DLD1 (cell line): ENCODE results near the gene EHD1.
"Not testable (repeated sequence)": the region's sequence is repeated elsewhere in the genome, so short reads cannot be mapped to it uniquely, and the experiment has no call there.

Experiments
- in situ Hi-C: cut with HindIII; loops from 2 replicates; pipeline ENCODE4 v1.10.0; 2017; ENCODE audit warnings: low sequenced_read_pairs

Gene EHD1

GRCh38 chr11:64833198-64833502 lies 45.3 kb downstream of the EHD1 start:
- in situ Hi-C loops, result no loop called here

GRCh38 chr11:64832467-64833197 lies 45.8 kb downstream of the EHD1 start:
- in situ Hi-C loops, result no loop called here

DNA sequence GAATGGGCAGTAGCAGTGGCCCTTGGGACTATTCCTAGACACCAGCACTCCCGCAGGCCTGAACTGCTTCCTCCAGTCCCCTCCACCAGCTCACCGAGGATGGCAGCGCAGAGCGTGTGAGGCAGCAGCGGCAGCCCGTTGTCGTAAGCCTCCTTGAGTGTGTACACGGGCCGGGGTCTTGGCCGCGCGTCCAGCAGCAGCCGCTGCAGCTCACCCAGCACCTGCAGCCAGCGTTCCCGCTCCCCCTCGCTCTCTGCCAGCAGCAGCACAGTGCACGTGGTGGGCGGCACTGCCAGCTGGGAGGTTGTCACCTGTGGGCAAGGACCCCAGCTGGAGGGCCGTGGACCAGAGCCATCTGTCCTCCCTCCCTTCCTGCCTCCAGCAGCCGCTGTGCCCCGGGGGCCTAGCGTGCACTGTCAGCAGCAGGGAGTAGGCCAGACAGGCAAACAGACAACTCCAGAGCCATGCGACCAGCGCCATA lies 47.0 kb downstream of the EHD1 start:
- in situ Hi-C loops, result no loop called here

DNA sequence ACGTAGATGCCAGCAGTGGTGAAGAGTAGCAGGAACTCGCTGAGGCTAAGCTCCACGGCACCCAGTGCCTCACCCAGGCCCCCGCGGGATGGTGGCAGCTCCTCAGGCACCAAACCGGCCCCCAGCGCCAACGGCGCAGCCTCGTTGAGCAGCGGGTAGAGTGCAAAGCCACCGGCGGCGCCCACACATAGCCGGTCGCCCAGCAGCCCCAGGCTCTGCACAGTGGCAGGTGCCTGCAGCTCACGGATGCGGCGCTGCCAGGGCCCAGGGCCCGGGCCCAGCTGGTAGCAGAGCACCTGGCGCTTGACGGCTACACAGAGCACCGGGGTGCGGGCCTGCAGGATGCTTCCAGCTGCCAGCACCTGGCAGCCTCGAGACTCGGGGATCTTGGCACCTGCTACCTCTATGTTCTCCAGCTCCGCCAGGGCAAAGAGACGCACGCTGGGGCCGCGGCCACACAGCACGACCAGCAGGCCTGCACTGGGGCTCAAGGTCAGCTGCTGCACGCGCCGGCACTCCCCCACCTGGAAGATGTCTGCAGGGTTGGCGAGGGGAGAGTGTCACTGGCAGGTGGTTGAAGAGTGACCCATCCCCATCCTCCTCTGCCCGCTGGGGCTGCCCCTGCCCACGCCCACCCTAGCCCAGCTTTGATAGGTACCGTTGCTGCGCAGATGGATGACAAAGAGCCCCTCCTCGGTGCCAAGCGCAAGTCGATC lies 48.7 kb downstream of the EHD1 start:
- in situ Hi-C loops, result no loop called here

DNA sequence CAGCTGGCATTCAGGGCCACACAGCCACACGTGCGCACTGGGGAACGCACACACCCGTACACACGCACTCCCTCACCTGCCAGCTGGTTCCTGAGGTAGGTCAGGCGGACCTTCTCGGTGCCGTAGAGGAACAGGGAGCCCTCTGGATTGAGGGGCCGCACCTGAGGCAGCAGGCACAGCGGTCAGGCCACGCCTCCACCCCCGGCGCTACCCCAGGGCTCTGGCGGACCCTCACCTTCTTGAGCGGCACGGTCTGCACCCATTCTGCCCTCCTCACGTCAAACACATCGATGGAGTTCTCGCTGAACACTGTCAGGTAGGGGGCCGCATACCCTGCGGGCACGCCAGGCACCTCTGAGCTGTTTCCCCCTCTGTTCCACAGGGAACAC lies 51.0 kb downstream of the EHD1 start:
- in situ Hi-C loops, result no loop called here

DNA sequence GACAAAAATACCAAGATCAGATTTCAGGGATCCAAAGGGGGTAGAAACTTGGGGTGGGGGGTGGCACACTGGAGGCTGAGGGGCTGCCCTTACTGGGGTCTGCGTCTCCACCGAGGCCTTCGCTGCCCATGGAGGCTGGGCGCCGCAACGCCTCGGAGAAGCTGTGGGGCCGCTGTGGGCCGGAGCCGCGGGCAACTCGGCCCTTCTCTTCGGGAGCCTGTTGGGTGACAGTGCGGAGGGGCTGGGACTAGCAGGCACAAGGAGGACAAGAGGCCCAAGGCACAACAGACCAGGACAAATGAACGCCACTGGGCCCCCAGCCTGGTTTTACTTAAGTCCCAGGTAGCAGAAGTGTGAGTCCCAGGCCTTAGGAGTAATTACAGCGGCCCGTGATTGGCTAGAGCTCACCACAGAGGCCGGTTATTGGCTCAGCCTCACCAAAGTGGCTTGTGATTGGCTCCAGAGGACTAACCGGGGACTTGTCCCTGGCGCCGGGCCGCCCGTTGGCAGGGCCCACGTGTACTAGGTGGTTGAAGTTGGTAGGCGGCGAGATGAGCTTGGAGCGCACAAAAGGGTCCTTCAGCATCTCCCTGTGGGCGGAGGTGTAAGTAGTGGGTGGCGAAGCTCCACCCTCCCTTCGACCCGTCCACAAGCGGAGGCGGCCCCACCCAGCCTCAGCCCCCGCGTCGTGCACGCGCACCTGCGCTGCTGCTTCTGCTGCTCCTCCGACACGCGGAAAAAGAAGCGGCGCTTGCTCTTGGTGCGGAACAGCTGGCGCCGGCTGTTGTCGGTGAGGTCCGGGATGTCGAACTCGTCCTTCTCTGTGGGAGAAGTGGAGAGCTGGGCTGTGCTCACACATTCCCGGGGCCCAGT lies 51.6 kb downstream of the EHD1 start:
- in situ Hi-C loops, result no loop called here

GRCh38 chr11:64826062-64826461 lies 52.4 kb downstream of the EHD1 start:
- in situ Hi-C loops, result no loop called here

DNA sequence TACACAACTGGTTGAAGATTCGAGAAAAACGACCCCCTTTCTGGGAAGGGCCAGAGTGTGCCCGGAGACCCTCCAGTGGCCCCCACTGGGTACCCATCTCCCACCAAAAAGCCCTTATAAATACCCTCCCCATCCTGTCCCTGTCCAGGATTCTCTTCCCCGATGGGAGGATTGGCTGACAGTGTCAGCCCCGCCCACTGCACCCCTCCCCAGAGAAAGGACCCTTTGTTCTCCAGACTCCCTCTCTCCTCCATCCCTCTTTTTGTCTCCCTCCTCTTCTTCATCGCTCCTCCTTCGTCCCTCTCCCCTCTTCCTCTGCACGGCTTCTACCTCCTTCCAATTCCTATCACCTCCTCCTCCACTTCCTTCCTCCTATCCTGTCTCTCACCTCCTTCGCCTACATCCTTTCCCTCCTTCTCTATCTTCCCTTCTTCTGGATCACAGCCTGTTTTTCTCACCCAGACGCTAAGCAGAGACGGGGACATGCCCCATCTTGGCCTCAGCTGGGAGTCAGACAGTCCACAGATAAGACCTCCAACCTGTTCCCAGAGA lies 54.8 kb downstream of the EHD1 start:
- in situ Hi-C loops, result no loop called here

DNA sequence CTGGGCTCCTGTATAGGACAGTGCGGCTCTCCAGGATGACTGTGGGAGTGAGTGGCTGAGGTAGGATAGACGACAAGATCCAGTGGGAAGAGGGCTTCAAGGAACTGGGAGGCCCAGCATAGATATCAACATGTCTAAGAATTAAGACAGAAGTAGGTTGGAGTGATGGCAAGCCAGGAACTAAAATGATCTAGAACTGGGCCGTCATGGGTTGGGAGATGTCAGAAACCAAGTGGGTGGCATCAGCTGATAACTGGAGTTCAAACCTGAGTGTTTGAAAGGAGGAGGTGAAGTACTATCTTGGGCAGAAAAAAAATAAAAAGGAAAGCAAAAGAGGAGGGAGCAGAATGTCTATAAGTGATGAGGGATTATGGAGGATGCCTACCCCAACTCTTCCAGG lies 60.9 kb downstream of the EHD1 start:
- in situ Hi-C loops, result no loop called here

GRCh38 chr11:64815433-64815832 lies 63.0 kb downstream of the EHD1 start:
- in situ Hi-C loops, result not testable (repeated sequence)

GRCh38 chr11:64814712-64815187 lies 63.7 kb downstream of the EHD1 start:
- in situ Hi-C loops, result no loop called here

- in situ Hi-C loops, result no loop called here
Observed at GRCh38 chr11:64813826-64814225, 64.6 kb downstream of the EHD1 start.

DNA sequence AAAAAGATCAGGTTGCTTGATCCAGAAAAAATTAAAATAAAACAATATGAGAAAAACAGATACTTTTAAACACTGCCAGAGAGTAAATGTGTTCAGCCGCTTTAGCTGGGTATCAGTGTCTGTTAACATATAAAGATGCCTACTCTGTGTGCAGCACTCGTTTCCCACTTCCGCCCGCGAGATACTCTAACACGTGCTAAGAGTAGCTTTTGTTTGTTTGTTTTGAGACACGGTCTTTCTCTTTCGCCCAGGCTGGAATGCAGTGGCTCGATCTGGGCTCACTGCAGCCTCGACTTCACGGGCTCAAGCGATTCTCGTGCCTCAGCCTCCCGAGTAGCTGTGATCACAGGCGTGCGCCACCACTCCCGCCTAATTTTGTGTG lies 67.5 kb downstream of the EHD1 start:
- in situ Hi-C loops, result no loop called here

DNA sequence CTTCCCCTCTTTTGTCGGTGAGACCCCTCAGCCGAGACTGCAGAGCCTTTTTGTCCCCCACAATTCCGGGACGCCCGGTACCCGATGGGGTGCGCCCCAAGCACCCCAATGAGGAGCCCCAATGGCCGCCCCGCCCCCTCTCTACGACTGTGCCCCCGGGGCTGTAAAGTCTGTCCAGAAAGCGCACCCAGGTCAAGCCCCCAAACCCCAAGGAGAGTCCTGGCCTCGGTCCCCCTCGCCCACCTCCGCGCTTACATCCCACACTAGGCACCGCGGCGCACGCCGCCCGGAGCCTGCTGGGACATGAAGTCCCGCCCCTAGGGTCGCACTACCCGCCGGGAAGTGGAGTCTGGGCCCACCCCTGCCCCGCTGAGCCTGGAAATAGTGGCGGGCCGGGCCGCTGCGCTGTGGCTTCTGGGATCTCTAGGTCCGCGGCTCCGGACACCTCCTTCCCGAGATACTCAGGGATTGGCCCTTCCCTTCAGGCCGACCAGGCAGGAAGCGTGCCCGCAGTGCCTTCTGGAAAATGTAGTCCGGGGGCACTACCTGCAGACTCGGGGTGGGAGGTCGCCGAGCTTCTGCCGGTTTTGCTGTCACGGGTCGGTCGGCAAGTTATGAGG lies 68.0 kb downstream of the EHD1 start, which contains the start of gene MEN1:
Gene MEN1 (minus strand): TSS at position 281 of the 620 bp plus-strand sequence. CDS start 442 bp downstream, outside the sequence.
- in situ Hi-C loops, result no loop called here

DNA sequence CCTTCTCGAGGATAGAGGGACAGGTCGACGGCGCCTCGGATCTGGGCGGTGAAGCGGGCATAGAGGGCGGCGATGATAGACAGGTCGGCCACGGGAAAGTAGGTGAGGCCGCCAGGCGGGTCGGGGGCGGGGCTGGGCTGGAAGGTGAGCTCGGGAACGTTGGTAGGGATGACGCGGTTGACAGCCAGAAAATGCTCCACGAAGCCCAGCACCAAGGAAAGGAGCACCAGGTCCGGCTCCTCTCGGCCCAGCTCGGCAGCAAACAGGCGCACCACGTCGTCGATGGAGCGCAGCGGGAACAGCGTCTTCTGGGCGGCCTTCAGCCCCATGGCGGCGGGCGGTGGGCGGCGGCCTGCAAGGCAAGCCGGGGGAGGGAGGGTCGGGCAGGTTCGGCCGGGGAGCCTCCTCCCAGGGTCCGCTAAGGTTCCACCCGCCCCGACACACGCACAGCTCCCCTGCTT lies 68.6 kb downstream of the EHD1 start:
- in situ Hi-C loops, result no loop called here

GRCh38 chr11:64805481-64805880 lies 72.9 kb downstream of the EHD1 start:
- in situ Hi-C loops, result no loop called here

GRCh38 chr11:64804346-64805210 lies 73.8 kb downstream of the EHD1 start:
- in situ Hi-C loops, result no loop called here

DNA sequence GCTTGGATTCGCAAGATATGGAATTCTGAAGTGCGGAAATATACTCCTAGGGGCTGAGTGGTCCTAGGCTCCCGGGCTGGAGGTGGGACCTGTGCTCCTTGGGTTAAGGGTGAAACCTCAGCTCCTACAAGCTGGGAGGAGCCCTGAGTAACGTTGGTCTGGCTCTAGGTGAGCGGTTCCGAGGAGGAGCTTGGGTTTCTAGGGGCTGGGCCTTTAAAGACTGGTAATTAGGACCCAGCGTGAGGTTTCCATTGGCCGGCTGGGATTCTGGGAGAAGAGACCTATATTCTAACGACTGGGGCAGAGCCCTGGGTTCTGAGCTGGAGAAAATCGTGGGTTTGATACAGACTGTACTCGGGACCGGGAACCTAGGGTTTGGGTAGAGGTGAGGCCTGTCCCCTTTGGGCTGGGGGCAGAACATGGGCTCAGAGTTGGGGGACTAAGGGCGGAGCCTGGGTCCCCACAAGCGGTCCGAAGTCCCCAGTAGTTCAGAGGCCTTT lies 74.5 kb downstream of the EHD1 start:
- in situ Hi-C loops, result no loop called here

- in situ Hi-C loops, result no loop called here
Observed at GRCh38 chr11:64803158-64803845, 75.1 kb downstream of the EHD1 start, which contains the start of gene MAP4K2. TSS of gene MAP4K2 (minus strand) at chr11:64803214. CDS start at chr11:64803149, 65 bp downstream.
